DMS 273 (cell line): ENCODE results near the gene LMAN1.

ENCODE experiments used
- DNase-seq: peaks from one replicate; lab custom pipeline; 2025; ENCODE audit not compliant: unreplicated experiment; lab: John Stamatoyannopoulos, UW

The LMAN1 gene, protein sequence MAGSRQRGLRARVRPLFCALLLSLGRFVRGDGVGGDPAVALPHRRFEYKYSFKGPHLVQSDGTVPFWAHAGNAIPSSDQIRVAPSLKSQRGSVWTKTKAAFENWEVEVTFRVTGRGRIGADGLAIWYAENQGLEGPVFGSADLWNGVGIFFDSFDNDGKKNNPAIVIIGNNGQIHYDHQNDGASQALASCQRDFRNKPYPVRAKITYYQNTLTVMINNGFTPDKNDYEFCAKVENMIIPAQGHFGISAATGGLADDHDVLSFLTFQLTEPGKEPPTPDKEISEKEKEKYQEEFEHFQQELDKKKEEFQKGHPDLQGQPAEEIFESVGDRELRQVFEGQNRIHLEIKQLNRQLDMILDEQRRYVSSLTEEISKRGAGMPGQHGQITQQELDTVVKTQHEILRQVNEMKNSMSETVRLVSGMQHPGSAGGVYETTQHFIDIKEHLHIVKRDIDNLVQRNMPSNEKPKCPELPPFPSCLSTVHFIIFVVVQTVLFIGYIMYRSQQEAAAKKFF

DNA sequence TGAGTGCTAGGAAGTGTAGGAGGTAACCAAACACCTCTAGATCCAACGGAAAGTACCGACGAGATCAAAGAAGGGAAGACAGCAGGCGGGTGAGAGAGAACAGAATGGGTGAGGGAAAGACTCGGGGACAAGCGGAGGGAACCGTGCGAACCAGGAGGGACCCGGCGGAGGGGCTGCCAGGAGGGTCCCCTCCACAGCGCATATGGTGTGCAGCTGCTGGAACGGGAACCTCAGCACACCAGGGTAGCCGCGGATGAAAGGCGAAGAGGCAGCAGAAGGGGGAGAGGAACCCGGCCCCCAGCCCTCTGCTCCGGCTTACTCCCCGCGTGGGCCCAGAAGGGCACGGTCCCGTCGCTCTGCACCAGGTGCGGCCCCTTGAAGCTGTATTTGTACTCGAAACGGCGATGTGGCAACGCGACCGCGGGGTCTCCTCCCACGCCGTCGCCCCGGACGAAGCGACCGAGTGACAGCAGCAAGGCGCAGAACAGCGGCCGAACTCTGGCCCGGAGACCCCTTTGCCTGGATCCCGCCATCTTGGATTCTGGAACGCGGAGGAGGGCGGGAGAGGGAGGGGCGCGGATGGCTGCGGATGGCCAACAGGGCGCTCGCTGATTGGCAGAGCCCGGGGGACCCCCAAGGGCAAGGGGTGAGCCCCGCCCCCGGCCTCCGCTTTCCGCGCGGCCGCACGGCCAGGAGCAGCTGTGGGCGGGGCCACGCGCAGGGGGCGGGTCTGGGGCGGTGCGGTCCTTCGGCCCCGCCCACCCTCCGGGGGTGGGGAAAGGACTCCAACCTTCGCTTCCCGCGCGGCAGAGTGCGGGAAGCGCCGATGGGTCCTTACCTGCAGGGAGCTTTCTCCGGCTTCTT is at the start of gene LMAN1:
Gene LMAN1, minus strand, starts transcription at position 554 of the 864 bp plus-strand sequence. Its CDS starts 21 bp downstream, at position 533.
- DNase-seq, result peak; percentile 98

DNA sequence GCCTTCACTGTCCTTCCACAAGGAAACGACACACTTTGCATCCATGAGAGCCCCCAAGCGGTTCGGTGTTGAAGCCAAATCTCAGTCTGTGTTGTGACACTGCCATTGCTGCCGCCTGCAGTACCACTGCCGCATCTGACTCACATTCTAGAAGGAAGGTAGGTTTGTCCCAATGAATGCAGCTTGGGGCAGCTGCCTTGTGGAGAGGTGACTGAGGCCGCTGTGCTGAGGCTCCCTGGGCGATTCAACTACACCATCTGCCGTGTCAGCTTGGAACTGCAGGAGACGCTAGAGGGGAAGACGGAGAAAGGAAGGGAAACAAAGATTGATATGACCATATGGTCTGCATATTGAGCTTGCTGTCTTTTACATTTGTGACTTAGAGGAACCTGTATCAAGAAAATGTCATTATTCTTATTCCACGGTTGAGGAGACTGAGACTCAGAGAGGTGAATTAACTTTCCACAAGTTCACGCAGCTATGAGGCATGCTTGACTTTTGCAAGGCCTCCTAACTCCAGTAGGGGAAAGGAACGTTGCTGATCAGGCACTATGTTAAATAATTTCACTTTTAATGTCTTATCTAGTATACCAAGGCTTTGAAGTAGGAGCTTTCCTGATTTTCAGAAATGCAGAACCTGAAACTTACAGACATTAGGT is 43.5 kb upstream of the LMAN1 start:
- peak; percentile 95 for DNase-seq

GRCh38 chr18:59400407-59400806 is 41.3 kb upstream of the LMAN1 start:
- no peak for DNase-seq

GRCh38 chr18:59395226-59396175 is 36.4 kb upstream of the LMAN1 start:
- no peak for DNase-seq

DNA sequence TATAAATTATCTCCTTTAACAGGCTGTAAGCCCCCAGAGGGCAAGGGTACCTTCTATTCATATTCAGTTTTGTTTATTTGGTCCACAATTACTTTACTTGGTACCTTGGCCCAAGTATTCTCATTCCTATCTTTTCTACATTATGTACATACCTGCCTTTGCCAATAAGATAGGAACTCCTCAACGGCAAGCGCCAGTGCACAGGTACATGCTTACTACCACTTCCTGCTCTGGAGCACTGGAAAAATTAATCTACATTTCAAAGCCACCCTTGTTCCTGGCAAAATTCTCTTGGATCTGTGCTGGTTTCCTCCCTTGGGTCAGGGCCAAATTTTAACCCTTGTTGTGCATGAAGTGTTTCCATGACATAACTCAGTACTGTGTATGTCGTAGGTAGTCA is 34.3 kb upstream of the LMAN1 start:
- DNase-seq, result no peak

DNA sequence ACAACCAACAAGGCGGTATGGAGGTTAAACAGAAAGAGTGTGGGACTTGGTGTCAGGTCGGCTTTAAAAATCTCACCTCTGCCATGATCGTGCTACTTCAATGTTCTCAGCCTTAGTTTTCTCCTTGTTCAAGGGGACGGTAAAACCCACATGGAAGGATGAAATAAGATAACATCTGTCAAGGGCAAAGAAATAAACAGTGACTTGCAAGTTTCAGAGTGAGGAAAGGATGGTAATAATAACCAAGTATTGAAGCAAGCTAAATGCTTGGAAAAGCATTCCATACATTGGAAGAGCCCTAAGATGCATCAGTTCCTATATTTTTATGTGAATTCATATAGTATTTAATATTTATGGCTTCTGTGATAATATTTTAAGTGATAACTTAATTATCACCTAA is 29.8 kb upstream of the LMAN1 start:
- peak; percentile 37 for DNase-seq

- no peak for DNase-seq
Measured at GRCh38 chr18:59387687-59388565, 28.9 kb upstream of the LMAN1 start.

GRCh38 chr18:59386909-59387686 is 28.0 kb upstream of the LMAN1 start:
- no peak for DNase-seq

GRCh38 chr18:59385191-59385590 is 26.1 kb upstream of the LMAN1 start:
- DNase-seq, result no peak

- peak; percentile 47 for DNase-seq
Measured at GRCh38 chr18:59383851-59384250, 24.8 kb upstream of the LMAN1 start.

DNA sequence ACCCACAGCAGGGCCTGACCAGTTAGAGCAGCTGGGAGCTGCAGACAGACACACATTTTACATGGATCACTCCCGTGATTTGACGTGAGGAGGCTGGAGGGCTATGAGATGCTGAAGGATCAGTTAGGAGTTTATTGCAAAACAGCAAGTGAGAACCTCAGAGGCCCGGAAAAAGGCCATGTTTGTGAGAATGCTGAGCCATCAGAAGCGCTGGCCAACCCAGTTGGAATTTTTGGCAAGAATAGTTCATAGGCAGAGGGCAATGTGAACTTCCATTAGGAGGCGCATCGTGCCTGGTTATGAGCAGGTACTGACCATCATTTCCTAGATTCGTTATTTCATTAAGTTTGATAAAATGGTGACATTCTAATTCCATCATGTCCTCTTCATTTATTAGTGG is 23.3 kb upstream of the LMAN1 start:
- DNase-seq, result no peak

DNA sequence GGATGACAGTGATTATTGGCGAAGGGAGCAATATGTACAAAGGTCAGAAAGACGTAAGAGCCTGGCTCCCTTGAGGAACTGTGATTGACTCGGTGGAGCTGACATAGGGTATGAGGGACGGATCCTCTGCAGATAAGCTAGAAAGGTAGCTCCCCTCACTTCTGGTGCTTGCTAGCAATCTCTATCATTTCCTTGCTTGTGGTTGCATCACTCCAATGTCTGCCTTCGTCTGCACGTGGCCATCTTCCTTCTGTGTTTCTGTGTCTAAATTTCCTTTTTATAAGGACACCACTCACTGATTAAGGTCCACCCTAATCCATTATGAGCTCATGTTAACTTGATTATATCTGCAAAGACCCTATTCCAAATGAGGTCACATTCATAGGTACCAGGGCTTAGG is 22.9 kb upstream of the LMAN1 start:
- no peak for DNase-seq

- no peak for DNase-seq
Measured at GRCh38 chr18:59380706-59381105, 21.6 kb upstream of the LMAN1 start.

GRCh38 chr18:59379772-59380522 is 20.9 kb upstream of the LMAN1 start:
- no peak for DNase-seq

- DNase-seq, result no peak
Measured at GRCh38 chr18:59377613-59378337, 18.7 kb upstream of the LMAN1 start.

DNA sequence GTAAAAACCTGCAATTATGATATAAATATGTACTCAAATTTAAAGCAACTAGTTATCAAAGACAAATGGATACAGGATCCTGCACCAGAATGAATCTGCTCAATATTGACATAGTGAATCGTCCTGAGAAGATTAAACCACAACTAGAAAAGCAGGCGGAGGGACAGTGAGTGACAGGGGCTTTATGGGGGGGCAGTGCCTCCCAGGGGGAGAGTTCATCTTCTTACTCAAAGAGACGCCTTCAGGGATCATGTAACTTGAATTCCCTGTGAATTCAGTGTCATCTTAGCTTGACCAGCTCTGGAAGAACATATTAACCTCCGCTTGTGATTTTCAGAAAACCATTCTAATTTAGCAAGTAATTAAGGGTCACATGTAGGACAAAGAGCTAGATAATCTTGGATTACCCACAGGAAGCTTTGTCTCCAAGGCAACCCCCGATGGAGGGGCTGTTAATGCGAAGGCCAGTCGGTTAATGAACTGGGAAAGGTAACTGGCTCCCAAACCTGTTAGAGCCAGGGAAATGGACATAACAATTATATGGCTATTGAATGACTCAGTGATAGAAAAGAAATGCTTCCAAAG is 17.4 kb upstream of the LMAN1 start:
- no peak for DNase-seq

- DNase-seq, result no peak
Measured at GRCh38 chr18:59374128-59374527, 15.1 kb upstream of the LMAN1 start.
